Activated naive CD4-positive, alpha-beta T cell treated with anti-CD3 and anti-CD28 coated beads, Interleukin-2, amount 50 U/mL, for 24 hours (primary cell): ENCODE data around the gene TJP1.
"Not testable (repeated sequence)": the region's sequence is repeated elsewhere in the genome, so short reads cannot be mapped to it uniquely, and the experiment has no call there.

Experiments
- H3K27ac Mint-ChIP-seq: one replicate; pipeline ENCODE4 v1.8.0; 2021; ENCODE audit warnings: mild to moderate bottlenecking, mixed read lengths
- H3K27me3 Mint-ChIP-seq: one replicate; pipeline ENCODE4 v1.8.0; 2021; ENCODE audit warnings: mixed read lengths
- H3K36me3 Mint-ChIP-seq: one replicate; pipeline ENCODE4 v1.8.0; 2021; ENCODE audit warnings: mixed read lengths
- H3K4me1 Mint-ChIP-seq: one replicate; pipeline ENCODE4 v1.8.0; 2021; ENCODE audit warnings: mixed read lengths
- H3K4me3 Mint-ChIP-seq: one replicate; pipeline ENCODE4 v1.8.0; 2021; ENCODE audit warnings: mild to moderate bottlenecking, mixed read lengths
- H3K9me3 Mint-ChIP-seq: one replicate; pipeline ENCODE4 v1.8.0; 2021; ENCODE audit warnings: mixed read lengths

TJP1 gene

DNA sequence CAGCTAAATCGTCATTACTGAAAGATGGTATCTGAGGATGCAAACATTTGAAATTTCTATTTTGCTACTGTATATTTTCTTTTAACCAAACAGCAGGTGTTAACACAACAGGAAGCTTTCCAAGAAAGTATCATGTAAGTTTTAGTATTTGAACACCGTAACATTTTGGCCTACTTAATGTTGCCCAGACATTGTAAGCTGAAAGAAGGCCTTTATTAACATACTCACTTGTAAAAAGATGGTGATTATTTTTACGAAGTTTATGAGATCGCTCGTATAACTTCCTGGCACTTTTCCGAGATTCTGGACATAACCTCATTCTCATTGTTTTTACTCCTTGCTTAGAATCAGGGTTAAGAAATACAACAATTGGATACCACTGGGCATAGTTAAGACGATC lies 95.7 kb downstream of the TJP1 start:
- Mint-ChIP-seq H3K27me3 (peaks cover 7% of the 10 kb centered on the region), H3K4me3 (no peak overlapping the region), H3K36me3 (peaks cover 1% of the 10 kb centered on the region), H3K27ac (no peak overlapping the region), H3K4me1 (no peaks in the 10 kb centered on the region), H3K9me3 (no peaks in the 10 kb centered on the region)

DNA sequence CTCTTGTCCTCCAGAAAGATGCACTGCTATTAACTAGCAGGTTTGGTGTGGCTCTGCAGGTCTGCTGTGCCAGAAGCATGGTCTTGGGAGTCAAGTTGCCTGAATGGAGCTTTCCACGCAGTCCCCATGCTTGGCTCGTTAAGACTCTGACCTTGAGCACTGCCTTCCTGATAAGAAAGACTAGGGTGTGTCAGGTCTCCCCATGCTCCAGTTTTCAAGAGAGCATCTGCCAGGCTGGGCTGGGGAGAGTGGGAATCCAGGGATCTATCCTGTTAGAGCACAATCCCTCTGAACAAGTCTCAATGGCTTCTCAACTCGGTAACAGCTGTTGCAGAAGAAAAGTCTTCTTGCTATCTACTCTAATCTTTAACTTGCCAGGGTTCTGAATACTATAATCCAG lies 98.2 kb downstream of the TJP1 start:
- no peak overlapping the region for H3K27ac Mint-ChIP-seq
- H3K36me3 Mint-ChIP-seq: peaks cover 1% of the 10 kb centered on the region
- peaks cover 5% of the 10 kb centered on the region for H3K27me3 Mint-ChIP-seq

GRCh38 chr15:29713784-29714183 lies 108.5 kb downstream of the TJP1 start:
- Mint-ChIP-seq H3K27me3 (peaks cover 5% of the 10 kb centered on the region), H3K9me3 (no peaks in the 10 kb centered on the region), H3K36me3 (no peaks in the 10 kb centered on the region), H3K27ac (no peak overlapping the region), H3K4me1 (no peaks in the 10 kb centered on the region), H3K4me3 (no peak overlapping the region)

More for the DNA sequence above, 98.2 kb downstream of the TJP1 start:
- Mint-ChIP-seq H3K9me3 (no peaks in the 10 kb centered on the region), H3K4me1 (no peaks in the 10 kb centered on the region), H3K4me3 (no peak overlapping the region)

- Mint-ChIP-seq H3K4me3 (no peak overlapping the region), H3K36me3 (no peaks in the 10 kb centered on the region), H3K4me1 (no peaks in the 10 kb centered on the region), H3K27ac (no peak overlapping the region), H3K9me3 (no peaks in the 10 kb centered on the region), H3K27me3 (peaks cover 5% of the 10 kb centered on the region)
These were observed 110.0 kb downstream of the TJP1 start for GRCh38 chr15:29712149-29712885.

GRCh38 chr15:29711531-29711930 lies 110.7 kb downstream of the TJP1 start:
- Mint-ChIP-seq H3K4me1 (no peaks in the 10 kb centered on the region), H3K9me3 (no peaks in the 10 kb centered on the region), H3K27ac (no peak overlapping the region), H3K36me3 (no peaks in the 10 kb centered on the region), H3K27me3 (peaks cover 5% of the 10 kb centered on the region), H3K4me3 (no peak overlapping the region)

- Mint-ChIP-seq H3K27me3 (peaks cover 4% of the 10 kb centered on the region), H3K27ac (no peak overlapping the region), H3K4me3 (no peak overlapping the region), H3K9me3 (no peaks in the 10 kb centered on the region), H3K4me1 (no peaks in the 10 kb centered on the region), H3K36me3 (no peaks in the 10 kb centered on the region)
These were observed 113.7 kb downstream of the TJP1 start for GRCh38 chr15:29708519-29708918.

GRCh38 chr15:29704950-29705597 lies 117.2 kb downstream of the TJP1 start:
- Mint-ChIP-seq H3K9me3 (no peaks in the 10 kb centered on the region), H3K27ac (no peak overlapping the region), H3K4me3 (no peak overlapping the region), H3K4me1 (no peaks in the 10 kb centered on the region), H3K27me3 (peaks cover 8% of the 10 kb centered on the region), H3K36me3 (no peaks in the 10 kb centered on the region)

DNA sequence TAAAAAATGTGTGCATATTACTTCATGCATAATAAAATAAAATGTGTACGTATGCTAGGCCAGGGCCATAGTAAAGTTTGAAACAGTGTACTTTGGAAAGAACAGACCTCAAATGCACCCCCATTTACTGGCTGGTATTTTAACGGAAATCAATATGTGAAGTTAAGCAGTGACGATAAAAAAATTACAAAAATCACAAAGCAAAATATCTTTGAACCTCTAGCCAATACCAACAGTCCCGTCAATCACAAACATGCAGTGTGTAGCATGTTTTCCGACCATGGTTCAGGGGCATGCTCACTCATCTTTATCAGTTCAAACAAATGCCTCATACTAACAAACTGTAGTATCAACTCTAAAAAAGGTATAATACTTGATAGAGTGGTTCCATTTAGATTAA lies 121.1 kb downstream of the TJP1 start:
- H3K27me3 Mint-ChIP-seq: peaks cover 4% of the 10 kb centered on the region
- H3K4me1 Mint-ChIP-seq: no peaks in the 10 kb centered on the region

GRCh38 chr15:29700296-29700695 lies 122.0 kb downstream of the TJP1 start:
- Mint-ChIP-seq H3K27ac (no peak overlapping the region), H3K4me1 (no peaks in the 10 kb centered on the region), H3K36me3 (no peaks in the 10 kb centered on the region), H3K4me3 (no peak overlapping the region), H3K27me3 (peaks cover 4% of the 10 kb centered on the region), H3K9me3 (no peaks in the 10 kb centered on the region)

More for the DNA sequence above, 121.1 kb downstream of the TJP1 start:
- Mint-ChIP-seq H3K27ac (no peak overlapping the region), H3K4me3 (no peak overlapping the region), H3K9me3 (no peaks in the 10 kb centered on the region), H3K36me3 (no peaks in the 10 kb centered on the region)

GRCh38 chr15:29699791-29700190 lies 122.5 kb downstream of the TJP1 start:
- H3K4me3 Mint-ChIP-seq: no peak overlapping the region
- no peaks in the 10 kb centered on the region for H3K4me1 Mint-ChIP-seq
- H3K27ac Mint-ChIP-seq: no peak overlapping the region
- no peaks in the 10 kb centered on the region for H3K36me3 Mint-ChIP-seq
- H3K27me3 Mint-ChIP-seq: peaks cover 4% of the 10 kb centered on the region
- H3K9me3 Mint-ChIP-seq: peaks cover under 1% of the 10 kb centered on the region

DNA sequence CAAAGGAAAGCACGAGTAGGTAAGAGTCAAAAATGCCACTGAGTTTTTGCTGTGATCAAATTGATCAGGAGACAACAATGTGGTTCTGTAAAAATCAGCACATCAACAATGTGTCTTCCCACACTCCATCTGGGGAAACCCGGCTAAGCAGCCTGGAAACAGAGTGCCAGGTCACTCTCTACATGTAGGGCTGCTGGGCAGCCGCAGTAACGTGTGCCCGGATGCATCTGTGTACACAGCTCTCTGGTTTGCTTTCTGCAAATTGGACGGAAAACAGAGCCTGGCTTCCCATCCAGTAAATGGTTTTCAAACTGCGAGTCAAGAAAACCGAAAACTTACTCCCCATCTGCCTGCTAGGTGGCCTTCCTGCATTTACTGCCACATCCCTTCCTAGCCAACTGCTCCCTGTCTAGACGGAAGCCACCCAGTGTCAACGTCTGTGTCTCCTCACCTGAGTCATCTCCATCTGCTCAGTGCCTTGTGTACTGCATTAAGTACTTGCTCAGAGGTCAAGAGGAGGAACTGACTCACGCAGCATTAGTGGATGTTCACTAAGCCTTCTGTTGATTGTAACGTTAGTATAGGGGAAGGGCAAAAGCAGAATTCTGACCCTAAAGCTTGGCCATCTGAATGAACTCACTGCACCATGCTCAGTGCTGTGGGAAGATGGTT lies 124.1 kb downstream of the TJP1 start:
- H3K27ac Mint-ChIP-seq: no peak overlapping the region
- no peaks in the 10 kb centered on the region for H3K36me3 Mint-ChIP-seq
- H3K27me3 Mint-ChIP-seq: peaks cover 4% of the 10 kb centered on the region
- peaks cover 15% of the 10 kb centered on the region for H3K9me3 Mint-ChIP-seq
- no peaks in the 10 kb centered on the region for H3K4me1 Mint-ChIP-seq
- no peak overlapping the region for H3K4me3 Mint-ChIP-seq

DNA sequence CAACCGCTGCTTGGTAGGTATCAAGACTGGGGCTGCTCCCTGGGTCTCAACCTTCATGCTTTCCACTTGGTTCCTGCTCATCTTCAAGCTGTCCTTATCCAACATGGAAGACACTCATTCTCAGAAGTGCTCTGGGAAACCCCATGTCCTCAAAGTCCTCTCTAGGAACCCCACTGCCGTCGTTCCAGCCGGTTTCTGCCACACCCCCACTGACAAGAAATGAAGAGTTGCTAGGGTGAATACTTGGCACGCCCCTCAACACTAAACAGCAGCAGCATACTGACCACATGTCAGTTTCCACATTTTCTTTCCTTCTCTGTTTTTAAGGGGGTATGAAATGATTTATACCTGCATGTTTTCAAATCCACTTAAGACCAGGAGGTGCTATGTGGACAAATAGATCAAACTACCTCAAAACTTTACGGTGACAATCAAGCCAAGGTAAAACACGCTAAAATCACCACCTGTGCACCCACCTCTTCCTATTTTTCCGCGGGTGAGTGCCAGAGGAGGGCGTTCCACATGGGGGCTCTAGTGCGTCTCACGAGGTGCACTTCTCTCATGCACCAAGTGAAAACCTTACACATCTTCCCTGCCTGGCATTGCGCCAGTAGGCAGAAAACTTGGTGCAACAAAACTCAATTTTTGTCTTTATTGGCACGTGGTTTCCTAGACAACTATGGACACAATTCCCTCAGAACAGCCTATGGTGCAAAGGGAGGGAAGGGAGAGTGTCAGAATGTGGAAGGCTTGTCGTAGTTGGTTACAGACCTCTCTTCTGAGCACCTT lies 125.1 kb downstream of the TJP1 start:
- H3K4me1 Mint-ChIP-seq: no peaks in the 10 kb centered on the region

GRCh38 chr15:29696506-29696905 lies 125.8 kb downstream of the TJP1 start:
- H3K27ac Mint-ChIP-seq, H3K36me3 Mint-ChIP-seq, H3K4me1 Mint-ChIP-seq, H3K27me3 Mint-ChIP-seq, H3K4me3 Mint-ChIP-seq: not testable (repeated sequence)
- peaks cover 15% of the 10 kb centered on the region for H3K9me3 Mint-ChIP-seq

More for the DNA sequence above, 125.1 kb downstream of the TJP1 start:
- Mint-ChIP-seq H3K4me3 (no peak overlapping the region), H3K27ac (no peak overlapping the region), H3K36me3 (no peaks in the 10 kb centered on the region), H3K27me3 (no peaks in the 10 kb centered on the region), H3K9me3 (peaks cover 15% of the 10 kb centered on the region)

DNA sequence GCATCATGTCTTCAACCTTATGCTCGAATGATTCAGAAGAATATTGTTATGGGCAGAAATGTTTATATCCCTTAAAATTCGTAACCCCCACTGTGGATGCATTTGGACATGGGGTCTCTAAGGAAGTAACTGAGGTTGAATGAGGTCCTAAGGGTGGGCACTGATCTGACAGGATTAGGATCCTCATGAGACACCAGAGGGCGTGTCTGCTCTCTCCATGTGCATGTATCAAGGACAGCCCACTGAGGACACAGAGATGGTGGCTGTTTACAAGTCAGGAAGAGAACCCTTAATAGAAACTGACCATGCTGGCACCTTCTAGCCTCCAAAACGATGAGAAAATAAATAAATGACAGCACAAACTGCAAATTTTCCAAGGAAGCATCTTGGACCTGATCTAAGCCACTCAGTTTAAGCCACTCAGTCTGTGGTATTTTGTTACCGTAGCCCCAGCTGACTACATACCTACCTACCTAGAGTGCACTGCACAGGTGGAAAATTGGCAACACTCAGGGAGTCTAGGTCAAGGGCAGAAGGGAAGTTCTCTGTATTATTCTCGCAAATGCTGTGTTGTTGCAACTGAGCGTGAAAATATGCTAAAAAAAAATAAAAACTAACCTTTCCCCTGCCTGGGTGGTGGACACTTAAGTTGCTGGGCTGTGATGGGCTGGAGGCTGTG lies 126.6 kb downstream of the TJP1 start:
- H3K27ac Mint-ChIP-seq: no peak overlapping the region
- no peaks in the 10 kb centered on the region for H3K4me1 Mint-ChIP-seq
- no peak overlapping the region for H3K4me3 Mint-ChIP-seq
- H3K36me3 Mint-ChIP-seq: no peaks in the 10 kb centered on the region
- H3K27me3 Mint-ChIP-seq: peaks cover 2% of the 10 kb centered on the region
- peaks cover 15% of the 10 kb centered on the region for H3K9me3 Mint-ChIP-seq

DNA sequence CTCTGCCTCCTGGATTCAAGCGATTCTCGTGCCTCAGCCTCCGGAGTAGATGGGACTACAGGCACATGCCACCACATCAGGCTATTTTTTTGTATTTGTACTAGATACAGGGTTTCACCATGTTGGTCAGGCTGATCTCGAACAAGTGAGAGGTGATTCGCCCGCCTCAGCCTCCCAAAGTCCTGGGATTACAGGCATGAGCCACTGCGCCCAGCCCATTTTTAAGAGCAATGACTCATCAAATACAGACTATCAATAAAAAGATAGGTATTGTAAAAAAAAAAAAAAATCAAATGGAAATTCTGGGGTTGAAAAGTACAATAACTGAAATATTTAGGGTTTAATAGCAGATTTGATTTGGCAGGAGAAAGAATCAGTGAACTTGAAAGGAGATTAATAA lies 129.0 kb downstream of the TJP1 start:
- H3K27ac Mint-ChIP-seq: no peak overlapping the region
- H3K27me3 Mint-ChIP-seq: peaks cover 2% of the 10 kb centered on the region
- no peaks in the 10 kb centered on the region for H3K4me1 Mint-ChIP-seq
- no peaks in the 10 kb centered on the region for H3K36me3 Mint-ChIP-seq
- H3K9me3 Mint-ChIP-seq: peaks cover 15% of the 10 kb centered on the region
- no peak overlapping the region for H3K4me3 Mint-ChIP-seq
